GM19099 (cell line): ENCODE results near the gene SPAG17.

ENCODE experiments used
- POLR2A ChIP-seq: IDR thresholded peaks from 3 replicates; pipeline ENCODE4 v1.6.1; 2011; ENCODE audit warnings: low read depth; ENCODE audit not compliant: insufficient read length; ENCODE audit errors: extremely low read depth

SPAG17 gene

GRCh38 chr1:118190561-118190960, 5.5 kb upstream of the SPAG17 start:
- TF ChIP-seq POLR2A: no peak

GRCh38 chr1:118189564-118189963, 4.5 kb upstream of the SPAG17 start:
- no peak for TF ChIP-seq POLR2A

- TF ChIP-seq POLR2A: no peak
Measured at GRCh38 chr1:118188411-118188810, 3.4 kb upstream of the SPAG17 start.

GRCh38 chr1:118186026-118186425, 998 bp upstream of the SPAG17 start:
- TF ChIP-seq POLR2A: no peak

- no peak for TF ChIP-seq POLR2A
Measured at GRCh38 chr1:118184739-118185083, 317 bp downstream of the SPAG17 start.

GRCh38 chr1:118183586-118183985, 1.4 kb downstream of the SPAG17 start:
- TF ChIP-seq POLR2A: no peak

GRCh38 chr1:118177998-118178397, 7.0 kb downstream of the SPAG17 start:
- TF ChIP-seq POLR2A: no peak

GRCh38 chr1:118169016-118169415, 16.0 kb downstream of the SPAG17 start:
- no peak for TF ChIP-seq POLR2A

GRCh38 chr1:118160806-118161205, 24.2 kb downstream of the SPAG17 start:
- TF ChIP-seq POLR2A: no peak

- TF ChIP-seq POLR2A: no peak
Measured at GRCh38 chr1:118159569-118159968, 25.5 kb downstream of the SPAG17 start.

- TF ChIP-seq POLR2A: no peak
Measured at GRCh38 chr1:118158924-118159323, 26.1 kb downstream of the SPAG17 start.

GRCh38 chr1:118157506-118157905, 27.5 kb downstream of the SPAG17 start:
- no peak for TF ChIP-seq POLR2A

- TF ChIP-seq POLR2A: no peak
Measured at GRCh38 chr1:118155106-118155505, 29.9 kb downstream of the SPAG17 start.

GRCh38 chr1:118154220-118154619, 30.8 kb downstream of the SPAG17 start:
- TF ChIP-seq POLR2A: no peak

GRCh38 chr1:118151312-118151937, 33.6 kb downstream of the SPAG17 start:
- TF ChIP-seq POLR2A: no peak

GRCh38 chr1:118149799-118150198, 35.2 kb downstream of the SPAG17 start:
- TF ChIP-seq POLR2A: no peak

GRCh38 chr1:118148034-118148433, 37.0 kb downstream of the SPAG17 start:
- no peak for TF ChIP-seq POLR2A

GRCh38 chr1:118147522-118147921, 37.5 kb downstream of the SPAG17 start:
- TF ChIP-seq POLR2A: no peak

- no peak for TF ChIP-seq POLR2A
Measured at GRCh38 chr1:118145721-118146120, 39.3 kb downstream of the SPAG17 start.
